ENCODE data around the gene AZIN2. TPM values are rescaled to one million over a fixed set of nuclear protein-coding genes. Genes with fewer than 3 reads are reported as not detected.

Gene AZIN2
- total and polyA plus RNA-seq, 2 donors from 2014 or later = 4.9 to 7.5 TPM

DNA sequence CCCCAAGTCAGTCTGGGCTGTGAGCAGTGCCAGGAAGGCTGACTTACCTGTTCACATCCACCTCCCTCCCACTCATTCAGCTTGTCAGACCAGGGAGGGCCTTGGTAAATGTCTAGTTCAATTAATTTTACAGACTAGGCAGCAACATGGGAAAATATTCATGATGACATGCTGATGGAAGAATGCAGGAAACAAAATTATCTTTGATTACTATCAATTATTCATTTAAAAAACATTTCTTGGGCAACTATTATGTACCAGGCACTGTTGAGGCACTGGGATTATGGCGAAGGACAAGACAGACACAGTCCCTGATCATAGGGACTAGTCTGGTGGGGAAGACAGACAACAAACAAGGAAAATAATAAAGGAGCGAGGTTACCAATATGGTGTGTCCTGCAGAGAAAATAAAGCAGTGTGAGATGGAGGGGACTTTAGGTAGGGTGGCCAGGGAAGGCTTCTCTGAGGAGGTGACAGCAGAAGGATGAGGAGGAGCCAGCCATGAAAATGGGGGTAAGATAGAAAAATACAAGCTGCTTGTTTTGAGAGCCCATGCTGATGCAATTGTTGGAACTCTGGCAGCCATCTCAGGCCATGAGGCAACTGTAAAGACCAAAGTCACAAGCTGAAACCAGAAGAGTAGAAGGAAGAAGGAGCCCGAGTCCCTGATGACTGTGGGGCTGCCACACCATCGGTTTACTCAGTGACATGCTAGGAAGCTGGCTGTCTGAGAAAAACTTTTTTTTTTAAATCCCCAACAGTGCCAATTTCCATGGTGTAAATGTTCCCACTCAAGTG, 86.9 kb downstream of the AZIN2 start:
- peaks cover 0 to 2% (median 0%) of the 10 kb centered on the region in 3 donors for H3K36me3 ChIP-seq (ENCODE audit: control insufficient read depth in 2 of 3, insufficient read depth in 3 of 3, low read length in 3 of 3)
- no peak for DNase-seq
- intact Hi-C loops (cut with DNase I) = no loop called here
- no peak overlapping the region for H3K4me3 ChIP-seq (ENCODE audit: low read length in 3 of 3)
- no peaks in the 10 kb centered on the region for H3K9me3 ChIP-seq (ENCODE audit: control insufficient read depth in 2 of 3, insufficient read depth in 1 of 3, low read length in 3 of 3)
- H3K27me3 ChIP-seq (ENCODE audit: control insufficient read depth, insufficient read depth, low read length) = no peaks in the 10 kb centered on the region
- no peak overlapping the region for H3K27ac ChIP-seq (ENCODE audit: low read depth in 2 of 2, low read length in 2 of 2)
- TF ChIP-seq CTCF (IDR thresholded peaks at IDR 0.05; ENCODE audit: borderline replicate concordance, extremely low read depth, insufficient read depth) = no peak
- no peak for FAIRE-seq
- peaks cover 0 to 5% (median 3%) of the 10 kb centered on the region in 3 donors for H3K4me1 ChIP-seq (ENCODE audit: control insufficient read depth in 2 of 3, insufficient read depth in 2 of 3, low read depth in 1 of 3, low read length in 3 of 3)
- H3K9ac ChIP-seq (ENCODE audit: low read length in 3 of 3) = no peak overlapping the region

GRCh38 chr1:33168556-33169289, 87.8 kb downstream of the AZIN2 start:
- Histone ChIP-seq H3K4me3 (ENCODE audit: low read length in 3 of 3) (no peak overlapping the region), H3K9ac (ENCODE audit: low read length in 3 of 3) (no peak overlapping the region), H3K9me3 (ENCODE audit: control insufficient read depth in 2 of 3, insufficient read depth in 1 of 3, low read length in 3 of 3) (no peaks in the 10 kb centered on the region), H3K4me1 (ENCODE audit: control insufficient read depth in 2 of 3, insufficient read depth in 2 of 3, low read depth in 1 of 3, low read length in 3 of 3) (peaks cover 0 to 5% (median 2%) of the 10 kb centered on the region in 3 donors), H3K36me3 (ENCODE audit: control insufficient read depth in 2 of 3, insufficient read depth in 3 of 3, low read length in 3 of 3) (peaks cover 0 to 2% (median 0%) of the 10 kb centered on the region in 3 donors), H3K27ac (ENCODE audit: low read depth in 2 of 2, low read length in 2 of 2) (no peak overlapping the region), H3K27me3 (ENCODE audit: control insufficient read depth, insufficient read depth, low read length) (no peaks in the 10 kb centered on the region)
- FAIRE-seq = no peak
- intact Hi-C loops (cut with DNase I) = no loop called here
- peak in 2 of 5 donors; percentile 37 to 67 for DNase-seq
- no peak for TF ChIP-seq CTCF (IDR thresholded peaks at IDR 0.05; ENCODE audit: borderline replicate concordance, extremely low read depth, insufficient read depth)

DNA sequence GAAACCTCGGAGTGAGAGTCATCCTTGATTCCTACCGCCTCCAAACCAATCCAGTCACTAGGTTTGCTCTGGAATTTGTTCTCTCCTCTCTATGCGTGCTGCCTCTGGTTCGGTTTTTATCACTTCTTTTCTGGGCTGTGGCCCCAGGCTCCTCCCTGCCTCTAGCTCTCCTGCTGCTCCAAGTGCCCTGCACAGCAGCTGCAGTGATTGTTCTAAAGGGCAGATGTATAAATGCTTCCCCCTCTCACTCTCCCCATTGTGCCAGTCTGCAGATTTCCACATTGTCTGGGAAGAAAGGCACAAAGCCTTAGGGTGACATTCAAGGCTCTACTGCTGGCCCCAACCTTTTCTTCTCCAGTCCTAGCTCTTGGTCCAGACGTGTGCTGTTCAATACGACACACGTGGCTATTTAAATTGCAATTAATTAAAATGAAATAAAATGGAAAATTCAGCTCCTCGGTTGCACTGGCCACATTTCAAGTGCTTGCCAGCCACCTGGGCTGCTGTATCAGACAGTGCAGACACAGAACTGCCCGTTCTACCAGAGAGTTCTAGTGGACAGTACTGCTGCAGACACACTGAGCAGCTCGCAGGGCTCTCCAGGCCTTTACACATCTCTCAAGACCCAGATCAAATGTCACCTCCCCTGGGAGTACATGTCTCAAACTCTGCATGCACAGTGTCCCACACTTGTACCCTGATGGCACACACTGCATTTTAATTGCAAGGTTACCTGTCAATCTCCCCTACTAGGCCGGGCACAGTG, 88.5 kb downstream of the AZIN2 start:
- H3K36me3 ChIP-seq (ENCODE audit: control insufficient read depth in 2 of 3, insufficient read depth in 3 of 3, low read length in 3 of 3) = peaks cover 0 to 2% (median 0%) of the 10 kb centered on the region in 3 donors
- intact Hi-C loops (cut with DNase I) = no loop called here
- H3K4me3 ChIP-seq (ENCODE audit: low read length in 3 of 3) = no peak overlapping the region
- no peak overlapping the region for H3K27ac ChIP-seq (ENCODE audit: low read depth in 2 of 2, low read length in 2 of 2)
- no peak for TF ChIP-seq CTCF (IDR thresholded peaks at IDR 0.05; ENCODE audit: borderline replicate concordance, extremely low read depth, insufficient read depth)
- FAIRE-seq = no peak
- H3K4me1 ChIP-seq (ENCODE audit: control insufficient read depth in 2 of 3, insufficient read depth in 2 of 3, low read depth in 1 of 3, low read length in 3 of 3) = peaks cover 0 to 5% (median 0%) of the 10 kb centered on the region in 3 donors
- H3K27me3 ChIP-seq (ENCODE audit: control insufficient read depth, insufficient read depth, low read length) = no peaks in the 10 kb centered on the region
- no peak overlapping the region for H3K9ac ChIP-seq (ENCODE audit: low read length in 3 of 3)
- H3K9me3 ChIP-seq (ENCODE audit: control insufficient read depth in 2 of 3, insufficient read depth in 1 of 3, low read length in 3 of 3) = no peaks in the 10 kb centered on the region
- DNase-seq = no peak

Other genes starting within 250 kb of the AZIN2 start
- 0.35 TPM for gene FNDC5, start 210.2 kb upstream of the AZIN2 start, total RNA-seq
- 4.2 TPM for gene FNDC5, start 210.2 kb upstream of the AZIN2 start, polyA plus RNA-seq (ENCODE audit: insufficient read depth, low read depth, low replicate concordance)
- gene HPCA, start 194.7 kb upstream of the AZIN2 start, total RNA-seq = 0.28 TPM
- gene HPCA, start 194.7 kb upstream of the AZIN2 start, polyA plus RNA-seq (ENCODE audit: insufficient read depth, low read depth, low replicate concordance) = 1.2 TPM
- 45.9 TPM for gene TMEM54, start 179.8 kb upstream of the AZIN2 start, total RNA-seq
- 55.2 TPM for gene TMEM54, start 179.8 kb upstream of the AZIN2 start, polyA plus RNA-seq (ENCODE audit: insufficient read depth, low read depth, low replicate concordance)
- 30.8 TPM for gene RNF19B, start 116.3 kb upstream of the AZIN2 start, total RNA-seq
- 17.3 TPM for gene RNF19B, start 116.3 kb upstream of the AZIN2 start, polyA plus RNA-seq (ENCODE audit: insufficient read depth, low read depth, low replicate concordance)
- 172 TPM for gene AK2, start 44.3 kb upstream of the AZIN2 start, total RNA-seq
- gene AK2, start 44.3 kb upstream of the AZIN2 start, polyA plus RNA-seq (ENCODE audit: insufficient read depth, low read depth, low replicate concordance) = 334 TPM
- 6.2 TPM for gene TRIM62, start 100.9 kb downstream of the AZIN2 start, total RNA-seq
- 3.2 TPM for gene TRIM62, start 100.9 kb downstream of the AZIN2 start, polyA plus RNA-seq (ENCODE audit: insufficient read depth, low read depth, low replicate concordance)
- gene ZNF362, start 175.3 kb downstream of the AZIN2 start, total RNA-seq = 36.9 TPM
- gene ZNF362, start 175.3 kb downstream of the AZIN2 start, polyA plus RNA-seq (ENCODE audit: insufficient read depth, low read depth, low replicate concordance) = 17.4 TPM
- not detected for gene A3GALT2, start 239.9 kb downstream of the AZIN2 start, total RNA-seq
- gene A3GALT2, start 239.9 kb downstream of the AZIN2 start, polyA plus RNA-seq (ENCODE audit: insufficient read depth, low read depth, low replicate concordance) = not detected